Stimulated activated CD8-positive, alpha-beta memory T cell treated with anti-CD3 and anti-CD28 coated beads, Interleukin-4, amount 100 ng/mL, for 48 hours (primary cell): Measurements from ENCODE around the gene CUX1.

Experiments
- DNase-seq: peaks from one replicate; pipeline ENCODE4 v3.0.0-alpha.2; 2020

CUX1 gene

DNA sequence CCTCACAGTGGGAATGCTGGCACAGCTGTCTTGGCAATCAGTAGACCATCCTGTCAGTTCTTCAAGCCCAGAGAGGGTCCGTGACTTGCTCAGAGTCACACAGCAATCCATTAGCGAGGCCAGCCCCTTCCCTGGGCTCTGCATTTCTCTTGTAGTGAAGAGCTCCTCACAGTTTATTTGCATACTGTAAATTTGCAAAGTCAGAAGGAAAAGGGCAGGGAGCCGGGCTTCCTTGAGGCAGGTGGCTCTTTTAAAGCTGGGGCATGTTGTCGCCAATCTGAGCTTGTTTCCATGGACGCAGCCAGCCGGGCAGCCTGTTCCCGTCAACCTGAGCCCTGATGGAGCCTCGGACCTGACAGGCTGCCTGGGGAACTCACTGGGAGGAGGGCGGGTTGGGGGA is 123.4 kb downstream of the CUX1 start:
- no peak for DNase-seq

DNA sequence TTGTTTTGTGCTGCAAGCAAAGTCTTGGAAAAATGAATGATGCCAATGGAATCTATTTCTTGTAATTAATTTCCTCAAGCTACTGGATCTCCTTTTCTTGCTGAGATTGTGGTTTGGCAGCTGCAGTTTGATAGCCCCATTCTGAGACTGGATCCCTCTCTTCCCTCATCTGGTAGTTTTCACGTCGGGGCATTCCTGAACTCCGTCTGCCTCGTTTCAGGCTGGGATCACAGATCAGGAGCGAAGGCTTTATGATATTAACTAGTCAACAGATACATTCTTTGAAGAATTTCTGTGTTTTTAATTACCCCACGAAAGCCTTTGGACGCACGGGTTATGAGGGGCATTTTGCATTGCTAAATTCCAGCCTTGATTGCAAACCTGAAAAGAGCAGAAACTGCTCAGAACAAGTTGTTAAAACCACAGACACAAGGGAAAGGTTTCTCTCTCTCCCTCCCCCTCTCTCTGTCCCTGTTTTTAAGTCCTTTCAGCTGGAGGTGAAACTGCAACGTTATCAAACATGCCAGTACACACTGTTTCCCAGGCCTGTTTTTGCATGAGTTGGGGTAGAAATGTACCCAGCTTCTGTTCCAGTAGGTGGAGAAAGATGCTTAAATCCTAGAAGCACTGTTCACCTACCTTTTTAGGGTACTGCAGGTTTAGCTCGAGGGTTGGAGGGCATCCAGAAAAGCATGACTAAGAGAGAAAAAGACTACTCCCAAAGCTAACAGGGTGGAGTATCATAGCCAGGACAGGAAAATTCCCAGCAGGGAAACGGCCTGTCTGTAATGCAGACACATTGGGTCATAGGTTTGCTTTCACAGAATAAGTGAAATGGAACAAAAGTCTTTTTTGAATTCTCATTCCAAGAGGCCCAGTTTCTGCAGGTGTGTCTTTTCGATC is 124.3 kb downstream of the CUX1 start:
- DNase-seq: no peak

DNA sequence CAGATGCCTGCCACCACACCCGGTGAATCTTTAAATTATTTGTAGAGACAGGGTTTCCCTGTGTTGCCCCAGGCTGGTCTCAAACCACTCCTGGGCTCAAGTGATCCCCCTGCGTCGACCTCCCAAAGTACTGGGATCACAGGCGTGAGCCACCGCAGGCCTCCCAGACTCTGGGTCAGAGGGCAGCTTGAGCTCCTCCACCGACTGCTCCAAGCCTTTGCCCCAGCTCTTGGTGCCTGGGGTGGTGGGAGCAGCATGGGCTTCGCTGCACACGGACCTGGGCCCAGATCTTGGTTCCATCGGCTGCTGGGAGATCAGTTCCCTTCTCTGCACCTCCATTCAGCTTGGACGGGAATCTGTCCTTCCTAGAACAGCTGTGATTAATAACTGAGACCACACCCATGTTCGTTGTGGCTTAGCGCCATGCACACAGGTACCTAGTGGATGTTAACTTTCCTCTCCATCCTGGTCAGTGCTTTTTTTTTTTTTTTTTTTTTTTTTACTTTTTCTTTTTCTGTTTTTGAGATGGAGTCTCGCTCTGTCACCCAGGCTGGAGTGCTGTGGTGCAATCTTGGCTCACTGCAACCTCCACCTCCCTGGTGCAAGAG is 125.3 kb downstream of the CUX1 start:
- no peak for DNase-seq

DNA sequence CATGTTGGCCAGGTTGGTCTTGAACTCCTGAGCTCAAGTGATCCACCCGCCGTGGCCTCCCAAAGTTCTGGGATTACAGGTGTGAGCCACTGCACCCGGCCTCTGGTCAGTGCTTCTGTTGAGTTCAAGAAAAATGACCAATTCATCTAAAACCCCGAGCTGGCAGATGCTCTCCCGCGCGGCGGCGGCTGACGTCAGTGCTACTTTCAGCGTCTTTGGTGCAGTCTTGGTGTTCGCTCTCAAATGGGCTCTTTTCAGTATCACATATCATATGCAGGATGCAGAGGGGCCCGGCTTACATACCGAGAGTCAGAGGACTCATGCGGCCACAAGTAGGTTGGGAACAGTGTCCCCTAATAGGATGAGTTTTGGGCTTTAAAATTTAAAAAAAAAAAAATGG is 125.9 kb downstream of the CUX1 start:
- DNase-seq: no peak

DNA sequence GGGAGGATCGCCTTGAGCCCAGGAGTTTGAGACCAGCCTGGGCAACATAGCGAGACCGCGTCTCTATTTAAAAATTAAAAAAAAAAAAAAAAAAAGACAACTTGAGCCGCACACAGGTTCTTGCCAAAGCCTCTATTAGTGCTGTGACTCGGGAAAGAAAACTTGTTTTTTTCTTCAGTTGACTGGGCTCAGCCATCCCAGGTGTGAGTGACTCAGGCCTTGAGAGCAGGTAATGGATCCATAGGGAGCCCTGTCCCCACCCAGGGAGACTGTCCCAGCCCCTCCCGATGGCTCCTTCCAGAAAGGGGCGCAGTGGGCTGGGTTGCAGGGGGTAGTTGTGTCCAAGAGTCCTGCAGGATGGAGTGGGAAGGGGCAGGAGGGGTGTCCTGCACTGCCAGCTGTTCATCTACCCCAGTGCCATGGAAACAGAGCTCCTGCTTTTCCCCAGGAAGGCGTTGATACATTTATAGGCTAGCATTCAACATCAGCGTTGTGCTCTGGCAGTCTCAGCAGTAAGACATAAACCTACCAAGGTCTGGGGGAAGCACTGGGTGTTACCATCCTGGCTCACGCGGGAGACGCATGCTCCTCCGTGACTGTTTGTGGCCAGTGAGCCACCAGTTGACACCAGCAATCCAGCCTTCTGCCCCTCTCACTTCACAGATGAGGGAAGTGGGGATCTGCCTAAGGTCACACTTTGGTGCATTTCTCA is 126.6 kb downstream of the CUX1 start:
- no peak for DNase-seq

DNA sequence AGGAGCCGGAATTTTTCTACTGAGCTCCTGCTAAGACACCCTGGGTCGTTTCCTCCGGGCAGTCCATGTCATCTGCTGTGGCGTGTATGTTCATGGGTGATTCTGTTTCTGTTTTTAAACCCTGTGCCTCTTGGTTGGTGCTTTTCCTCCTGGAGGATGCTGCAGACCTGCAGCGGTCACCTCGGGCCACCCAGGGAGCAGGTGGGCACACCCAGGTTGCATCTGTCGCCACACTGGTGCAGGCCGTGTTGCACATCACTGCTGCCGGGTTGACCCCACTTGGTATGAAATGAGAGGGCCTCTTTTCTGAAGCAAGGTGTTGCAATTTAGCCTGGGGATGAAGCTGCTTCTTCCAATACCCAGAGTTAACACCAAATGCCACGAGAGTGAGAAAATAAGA is 127.2 kb downstream of the CUX1 start:
- DNase-seq: no peak

DNA sequence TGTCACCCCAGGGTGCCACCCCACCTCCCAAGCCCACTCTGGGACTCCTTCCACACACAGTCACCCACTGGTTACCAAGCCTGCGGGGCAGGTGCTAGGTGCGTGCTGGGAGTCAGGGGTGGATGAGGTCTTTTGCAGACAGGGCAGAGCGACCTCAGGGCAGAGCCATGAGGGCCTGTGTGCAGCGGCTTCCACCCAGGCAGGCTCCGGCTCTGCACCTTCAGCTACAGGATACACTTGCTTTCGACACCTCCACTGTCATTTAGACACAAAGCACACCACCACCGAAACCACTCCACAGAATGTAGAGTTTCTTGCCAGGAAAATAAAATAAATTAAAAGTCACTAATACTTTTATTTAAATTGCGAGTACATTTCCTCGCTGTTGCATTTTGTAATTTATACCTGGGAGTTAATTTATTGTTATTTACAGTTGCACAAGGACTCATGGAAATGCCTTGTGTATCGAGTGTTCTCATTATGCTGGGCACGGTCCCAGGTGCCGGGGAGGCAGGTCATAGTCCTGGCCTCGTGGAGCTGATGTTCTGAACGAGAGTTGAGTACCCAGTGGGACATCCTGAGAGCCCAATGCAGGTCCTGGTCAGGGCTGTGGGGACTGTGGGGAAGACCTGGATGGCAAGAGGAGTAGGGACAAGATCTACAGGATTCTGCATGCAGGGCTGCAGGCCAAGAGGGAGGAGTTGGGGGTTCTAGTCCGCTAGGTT is 127.8 kb downstream of the CUX1 start:
- no peak for DNase-seq

DNA sequence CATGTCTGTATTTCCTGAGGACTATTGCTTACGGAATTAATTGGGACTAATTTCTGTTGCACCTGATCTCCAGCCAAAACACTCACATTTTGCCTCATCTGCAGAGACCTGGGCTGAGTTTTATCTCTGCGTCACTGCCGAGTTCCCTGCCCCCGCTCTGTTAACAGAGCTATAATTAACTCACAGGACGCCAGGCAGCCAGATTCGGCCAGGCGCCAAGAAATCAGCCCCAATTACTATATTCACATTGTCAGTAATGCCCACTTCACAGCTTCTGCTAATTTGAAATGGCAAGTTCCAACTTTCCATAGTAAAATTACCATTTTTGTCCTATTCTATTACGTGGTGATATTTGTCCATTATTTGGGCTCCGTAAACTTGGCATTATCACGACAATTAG is 130.5 kb downstream of the CUX1 start:
- DNase-seq: no peak

DNA sequence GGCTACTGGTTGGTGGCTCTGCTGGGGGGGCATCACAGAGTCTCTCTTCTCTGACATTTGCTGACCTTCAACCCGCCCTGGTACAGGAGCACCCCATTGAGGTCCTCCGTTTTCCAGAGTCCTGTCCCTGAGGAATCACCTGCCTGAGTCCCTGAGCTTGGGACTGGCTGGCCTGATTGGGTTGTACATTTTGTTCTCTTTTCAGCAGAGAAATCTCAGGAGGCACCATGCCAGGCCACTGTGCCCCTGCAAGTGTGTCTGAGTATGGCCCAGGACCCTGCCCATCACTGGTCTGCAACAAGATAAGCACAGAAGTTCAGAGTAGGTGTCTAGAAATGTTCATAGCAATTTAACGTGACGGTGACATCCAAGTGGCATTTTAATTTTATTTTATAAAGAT is 131.2 kb downstream of the CUX1 start:
- DNase-seq: no peak

DNA sequence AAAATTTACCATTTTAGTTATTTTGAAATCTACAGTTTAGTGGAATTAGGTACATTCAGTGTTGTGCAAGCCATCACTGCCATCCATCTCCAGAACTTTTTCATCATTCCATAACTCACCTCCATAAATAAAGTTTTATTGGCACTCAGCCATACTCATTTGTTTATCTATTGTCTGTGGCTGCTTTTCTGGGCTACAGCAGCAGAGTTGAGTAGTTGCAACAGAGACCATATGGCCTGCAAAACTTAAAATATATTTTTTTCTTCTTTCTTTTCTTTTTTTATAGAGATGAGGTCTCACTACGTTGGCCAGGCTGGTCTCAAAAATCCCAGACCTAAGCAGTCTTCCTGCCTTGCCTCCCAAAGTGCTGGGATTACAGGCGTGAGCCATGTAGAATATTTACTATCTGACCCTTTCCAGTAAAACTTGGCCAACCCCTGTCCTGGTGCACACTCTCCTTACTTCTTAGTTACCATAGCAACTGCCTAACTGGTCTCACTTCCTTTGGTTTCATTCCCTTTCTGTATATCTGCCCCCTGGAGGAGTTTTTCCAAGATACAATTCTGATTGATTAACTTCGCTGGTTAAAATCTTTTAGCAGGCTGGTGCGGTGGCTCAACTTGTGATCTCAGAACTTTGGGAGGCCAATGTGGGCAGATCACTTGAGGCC is 133.2 kb downstream of the CUX1 start:
- DNase-seq: no peak

DNA sequence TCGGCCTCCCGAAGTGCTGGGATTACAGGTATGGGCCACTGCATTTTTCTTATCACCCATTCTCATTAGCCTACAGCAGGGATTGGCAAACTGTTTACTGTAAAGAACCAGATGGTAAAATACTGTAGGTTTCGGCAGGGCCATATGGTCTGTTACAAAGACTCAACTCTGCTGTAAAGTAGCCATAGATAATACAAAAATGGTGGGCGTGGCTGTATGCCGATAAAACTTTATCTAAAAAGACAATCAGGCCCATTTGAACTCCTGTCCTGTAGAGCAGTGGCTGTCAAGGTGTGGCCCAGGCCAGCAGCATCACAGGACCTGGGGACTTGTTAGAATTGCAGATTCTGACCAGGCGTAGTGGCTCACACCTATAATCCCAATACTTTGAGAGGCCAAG is 134.3 kb downstream of the CUX1 start:
- no peak for DNase-seq

DNA sequence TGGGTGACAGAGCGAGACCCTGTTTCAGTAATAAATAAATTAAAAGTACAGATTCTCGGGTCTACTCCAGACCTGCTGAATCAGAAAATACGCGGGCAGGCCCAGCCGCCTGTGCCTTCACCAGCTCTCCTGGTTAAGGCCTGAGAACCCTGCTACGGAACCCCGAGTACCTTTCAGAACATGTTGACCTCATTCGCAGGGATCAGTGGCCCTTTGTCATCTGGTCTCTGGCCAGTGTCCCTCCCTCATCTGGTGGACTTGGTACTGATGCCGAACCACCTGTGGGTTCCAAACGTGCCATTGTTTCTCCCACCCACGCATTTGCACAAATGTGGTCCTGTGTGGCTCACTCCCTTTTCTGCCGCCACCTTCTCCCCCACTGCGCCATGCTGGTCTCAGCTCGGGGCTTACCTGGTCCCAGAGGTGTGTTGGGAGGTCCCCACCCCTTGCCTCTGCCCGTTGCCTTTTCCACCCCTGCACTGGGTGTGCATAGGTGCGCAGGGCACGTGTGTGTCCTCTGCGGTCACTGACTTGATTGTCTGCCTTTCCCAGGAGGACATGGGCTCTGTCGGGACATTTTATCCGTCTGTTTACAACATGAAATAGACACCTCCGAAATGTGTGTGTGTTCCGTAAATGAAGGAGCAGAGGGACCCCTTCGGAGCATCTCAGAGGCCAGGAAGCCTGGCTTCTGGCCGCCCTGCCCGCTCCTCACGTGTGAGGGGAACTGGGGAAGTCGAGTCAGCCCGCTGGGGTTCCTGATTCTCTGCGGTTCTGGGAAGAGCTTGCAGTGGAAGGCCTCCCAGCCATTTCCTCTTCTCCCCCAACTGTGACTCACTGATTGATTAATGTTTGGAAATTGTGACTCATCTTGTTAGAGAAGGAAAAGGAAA is 135.2 kb downstream of the CUX1 start:
- DNase-seq: no peak

DNA sequence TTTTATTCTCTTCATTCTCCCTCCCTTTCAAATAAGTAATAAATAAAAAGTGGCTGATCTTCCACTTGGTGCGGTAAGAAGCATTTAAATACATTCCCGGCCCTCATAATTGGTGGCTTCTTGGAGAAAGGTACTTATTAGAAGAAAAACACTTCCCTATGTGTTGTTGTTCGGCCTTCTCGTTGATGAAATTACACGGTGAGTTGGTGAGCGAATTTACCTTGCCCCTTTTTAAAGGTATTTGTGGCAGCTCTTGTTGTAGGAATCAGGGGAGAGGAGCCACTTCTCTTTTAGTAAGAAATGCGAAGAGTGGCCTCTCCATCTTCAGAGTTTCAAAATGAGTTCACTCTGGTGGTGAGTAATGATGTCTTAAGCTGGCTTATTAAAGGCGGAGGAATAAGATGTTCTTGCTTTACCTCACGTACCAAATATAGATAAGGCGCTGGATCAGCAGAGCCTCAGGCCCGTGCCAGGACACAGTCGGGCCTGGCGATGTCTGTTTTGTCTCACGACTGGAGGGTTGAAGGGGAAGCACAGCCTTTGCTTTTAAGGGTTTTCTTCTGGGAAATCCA is 135.9 kb downstream of the CUX1 start:
- no peak for DNase-seq

DNA sequence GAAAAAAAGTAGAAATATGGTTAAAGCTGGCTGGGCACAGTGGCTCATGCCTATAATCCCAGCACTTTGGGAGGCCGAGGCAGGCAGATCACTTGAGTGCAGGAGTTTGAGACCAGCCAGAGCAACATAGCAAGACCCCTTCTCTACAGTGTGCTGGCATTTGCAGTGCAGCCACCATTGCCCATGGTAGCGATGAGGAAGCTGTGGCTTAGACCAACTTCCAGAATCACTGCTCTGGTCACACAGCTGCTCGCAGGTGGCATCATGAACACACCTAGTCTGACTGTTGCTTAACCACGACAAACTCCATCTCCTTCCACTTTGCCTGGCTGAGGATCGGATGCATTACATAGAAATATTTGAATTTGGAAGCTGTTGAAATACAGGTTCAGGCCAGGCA is 137.1 kb downstream of the CUX1 start:
- no peak for DNase-seq

DNA sequence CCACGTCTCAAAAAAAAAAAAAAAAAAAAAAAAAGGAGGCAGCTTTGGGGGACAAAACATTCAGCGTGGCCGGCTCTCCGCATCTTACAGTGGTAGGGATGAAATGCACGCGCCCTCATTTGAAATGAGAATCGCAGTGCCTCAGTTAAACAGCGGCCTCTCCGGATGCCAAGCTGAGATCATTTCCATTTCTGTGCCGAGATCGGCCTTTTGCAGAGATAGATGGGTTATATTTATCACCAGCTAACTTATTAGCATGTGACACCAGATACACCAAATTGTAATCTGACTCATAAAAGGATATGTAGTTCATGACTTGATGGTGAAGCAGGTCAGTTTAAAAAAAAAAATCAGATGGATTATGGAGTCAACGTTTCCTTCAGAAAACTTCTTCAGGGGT is 138.7 kb downstream of the CUX1 start:
- no peak for DNase-seq

DNA sequence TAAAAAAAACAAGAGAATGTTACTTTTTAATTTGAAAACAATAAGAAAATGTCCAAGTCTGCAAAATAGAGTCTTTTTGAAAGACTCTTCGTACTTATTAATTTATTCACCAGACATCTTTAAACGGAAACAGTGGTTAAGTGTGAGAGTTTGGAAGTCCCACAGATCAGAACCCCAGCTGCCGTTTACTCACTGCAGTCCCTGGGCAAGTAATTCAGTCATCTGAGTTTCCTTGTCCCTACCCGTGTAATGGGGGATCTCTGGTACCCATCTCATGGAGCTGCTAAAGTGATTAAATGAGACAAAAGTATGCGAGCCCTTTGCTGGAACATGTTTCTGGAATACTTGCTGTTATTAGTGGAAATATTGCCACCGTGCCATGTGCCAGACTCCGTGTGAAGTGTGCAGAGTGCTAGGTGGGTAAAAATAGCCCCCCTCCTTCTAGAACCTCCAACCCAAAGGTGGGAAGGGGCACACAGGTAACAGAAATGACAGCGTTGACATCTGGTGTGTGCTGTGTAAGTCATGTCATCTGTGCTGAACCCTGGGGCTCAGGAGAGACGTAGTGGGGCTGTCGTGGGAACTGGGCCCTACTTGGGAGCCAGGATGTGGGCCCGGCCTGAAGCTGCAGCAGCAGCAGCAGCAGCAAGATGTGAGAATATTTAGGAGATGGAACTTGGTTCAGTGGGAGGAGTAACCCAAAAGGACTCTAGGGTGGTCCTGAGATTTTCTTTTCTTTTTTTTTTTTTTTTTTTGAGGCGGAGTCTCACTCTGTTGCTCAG is 140.5 kb downstream of the CUX1 start:
- no peak for DNase-seq

DNA sequence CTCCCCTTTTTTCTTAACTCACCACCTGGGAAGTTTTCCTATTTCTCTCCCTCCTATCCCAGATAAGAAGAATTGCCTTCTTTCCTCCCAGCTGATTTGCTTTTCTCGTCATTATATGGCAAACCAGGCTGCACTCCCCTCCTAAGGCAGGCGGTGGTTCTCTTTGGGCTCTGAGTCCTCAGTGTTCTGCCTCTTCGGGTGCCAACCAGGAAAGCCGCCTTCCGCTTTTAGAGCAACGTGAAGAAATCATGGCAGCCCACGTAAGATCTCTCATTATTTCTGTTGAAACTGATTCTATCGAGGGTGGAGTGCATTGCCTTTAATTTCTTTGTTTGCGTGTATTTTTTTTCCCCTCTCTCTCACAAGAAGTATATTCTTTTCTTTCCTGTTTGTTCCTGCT is 141.9 kb downstream of the CUX1 start:
- no peak for DNase-seq

DNA sequence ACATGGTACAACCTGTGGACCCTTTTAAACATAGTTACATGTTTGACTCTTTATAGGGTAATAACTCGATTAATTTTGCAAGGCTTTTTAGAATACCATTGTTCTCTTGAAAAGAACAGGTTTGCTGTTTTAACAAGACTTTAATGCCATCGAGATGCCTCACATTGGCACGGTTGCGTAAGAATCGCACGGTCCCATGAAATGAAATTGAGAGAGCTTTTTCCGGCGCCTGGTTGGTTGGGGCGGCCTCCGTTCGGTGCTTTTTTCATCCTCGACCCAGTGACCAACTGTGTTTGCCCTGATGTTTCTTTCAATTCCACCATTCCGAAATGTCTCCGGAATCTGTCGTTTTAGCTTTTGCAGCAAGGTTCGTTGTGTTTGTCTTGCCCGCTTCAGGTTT is 142.4 kb downstream of the CUX1 start:
- no peak for DNase-seq

DNA sequence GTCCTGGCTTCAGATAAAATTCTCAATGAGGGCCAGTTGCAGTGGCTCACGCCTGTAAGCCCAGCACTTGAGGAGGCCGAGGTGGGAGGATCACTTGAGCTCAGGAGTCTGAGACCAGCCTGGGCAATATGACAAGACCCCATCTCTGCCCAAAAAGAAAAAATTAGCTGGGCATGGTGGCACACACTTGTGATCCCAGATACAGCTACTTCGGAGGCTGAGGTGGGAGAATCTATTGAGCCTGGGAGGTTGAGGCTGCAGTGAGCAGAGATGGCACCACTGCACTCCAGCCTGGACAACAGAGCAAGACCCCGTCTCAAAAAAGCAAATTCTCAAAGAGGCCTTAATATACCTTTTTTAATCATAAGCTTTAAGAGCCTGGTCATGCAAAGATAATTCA is 142.9 kb downstream of the CUX1 start:
- DNase-seq: no peak

DNA sequence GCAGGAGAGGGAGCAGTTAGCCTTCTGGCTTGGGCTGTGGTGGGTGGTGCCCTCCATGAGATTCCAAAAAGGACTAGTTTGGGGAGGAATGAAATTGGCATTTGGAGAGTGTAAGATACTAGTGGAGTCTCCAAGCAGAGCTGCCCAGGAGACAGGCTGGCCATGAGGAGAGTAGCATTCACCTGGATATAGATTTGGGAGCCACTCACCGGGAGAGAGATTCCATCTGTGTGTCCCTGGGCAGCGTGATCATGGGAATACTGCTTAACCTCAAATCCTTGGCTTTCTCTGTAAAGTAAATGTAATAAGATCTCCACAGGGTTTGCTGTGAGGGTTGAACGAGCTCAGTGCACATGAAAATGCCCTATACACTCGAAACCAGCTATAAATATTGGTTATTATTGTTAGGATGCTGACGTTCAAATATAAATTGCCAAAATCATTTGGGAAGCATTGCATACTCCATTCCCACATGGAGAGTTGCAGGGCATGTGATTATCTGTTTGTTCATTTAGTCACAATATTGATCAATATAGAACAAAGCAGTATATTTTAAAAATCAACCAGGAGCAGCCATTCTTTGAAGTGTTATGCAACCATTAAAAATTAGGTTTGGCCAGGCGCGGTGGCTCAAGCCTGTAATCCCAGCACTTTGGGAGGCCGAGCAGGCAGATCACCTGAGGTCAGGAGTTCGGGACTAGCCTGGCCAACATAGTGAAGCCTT is 143.7 kb downstream of the CUX1 start:
- DNase-seq: no peak
